Mucosa of gallbladder (tissue), 1 donor: Measurements from ENCODE around the gene FXYD1. TPM values are rescaled to one million over a fixed set of nuclear protein-coding genes. Genes with fewer than 3 reads are reported as not detected.
"Not testable (repeated sequence)": the region's sequence is repeated elsewhere in the genome, so short reads cannot be mapped to it uniquely, and the experiment has no call there.

Experiments
- DNase-seq: peaks from one replicate; pipeline ENCODE4 v3.0.0-alpha.2; 2020; ENCODE audit warnings: low spot score
- total RNA-seq: library from RNA; stranded (reverse); gene quantifications from one replicate; pipeline ENCODE4 v1.2.1, GENCODE V29; 2021
- donor health status: DM: no; HTN: no; CAD: no.

The FXYD1 gene
- total RNA-seq, 1 donor from 2014 or later = 94.0 TPM

- no peak for DNase-seq
Observed at GRCh38 chr19:35125270-35125717, 13.3 kb upstream of the FXYD1 start.

- DNase-seq = no peak
Observed at GRCh38 chr19:35125749-35126623, 12.6 kb upstream of the FXYD1 start.

- no peak for DNase-seq
Observed at GRCh38 chr19:35126624-35126959, 12.0 kb upstream of the FXYD1 start.

GRCh38 chr19:35127871-35128270 is 10.8 kb upstream of the FXYD1 start:
- no peak for DNase-seq

GRCh38 chr19:35128398-35129057 is 10.1 kb upstream of the FXYD1 start:
- no peak for DNase-seq

GRCh38 chr19:35129724-35130274 is 8.8 kb upstream of the FXYD1 start:
- DNase-seq = not testable (repeated sequence)

GRCh38 chr19:35130761-35131720 is 7.6 kb upstream of the FXYD1 start:
- DNase-seq = no peak

- DNase-seq = no peak
Observed at GRCh38 chr19:35132254-35132653, 6.4 kb upstream of the FXYD1 start.

GRCh38 chr19:35133826-35134225 is 4.8 kb upstream of the FXYD1 start:
- DNase-seq = no peak

- DNase-seq = no peak
Observed at GRCh38 chr19:35134601-35135242, 3.9 kb upstream of the FXYD1 start, which contains the start of gene LGI4. TSS of gene LGI4 (minus strand) at chr19:35135059. CDS start at chr19:35134680, 379 bp downstream.

GRCh38 chr19:35135389-35135909 is 3.2 kb upstream of the FXYD1 start:
- peak; percentile 72 for DNase-seq

GRCh38 chr19:35136231-35136630 is 2.4 kb upstream of the FXYD1 start:
- DNase-seq = no peak

- DNase-seq = no peak
Observed at GRCh38 chr19:35136977-35137702, 1.5 kb upstream of the FXYD1 start.

- DNase-seq = no peak
Observed at GRCh38 chr19:35140207-35140961, 1.8 kb downstream of the FXYD1 start.

GRCh38 chr19:35140962-35141836 is 2.6 kb downstream of the FXYD1 start:
- DNase-seq = peak; percentile 92

- DNase-seq = no peak
Observed at GRCh38 chr19:35141837-35142605, 3.4 kb downstream of the FXYD1 start.

- DNase-seq = no peak
Observed at GRCh38 chr19:35142606-35143230, 4.1 kb downstream of the FXYD1 start.
